CD14-positive monocyte (primary cell): Measurements from ENCODE around the gene PFN3. TPM values are rescaled to one million over a fixed set of nuclear protein-coding genes. Genes with fewer than 3 reads are reported as not detected.

Experiments
- DNase-seq, 3 donors: peaks; one replicate each; pipeline ENCODE4 v3.0.0-alpha.2; 2011 to 2022
- H2AFZ ChIP-seq: 2 replicates; pipeline ENCODE4 v1.6.0; 2012; ENCODE audit warnings: mild to moderate bottlenecking, low read depth, low read length, inconsistent platforms; ENCODE audit not compliant: insufficient read depth, poor library complexity, severe bottlenecking
- H3K27ac ChIP-seq, 2 donors: 1 replicate in 1 of 2; 2 replicates in 1 of 2; pipeline ENCODE4 v1.5.1; 2012 to 2013; ENCODE audit warnings: low read length in 2 of 2, control low read depth in 1 of 2, inconsistent platforms in 1 of 2, low read depth in 1 of 2, mild to moderate bottlenecking in 1 of 2
- H3K27me3 ChIP-seq, 2 donors: one replicate each; pipeline versions ENCODE4 v1.6.0 to v1.6.1; 2011 to 2013; ENCODE audit warnings: low read length in 2 of 2; ENCODE audit not compliant: control insufficient read depth in 2 of 2, insufficient read depth in 2 of 2
- H3K36me3 ChIP-seq, 2 donors: replicated peaks in 1 of 2; 1 replicate in 1 of 2; 2 replicates in 1 of 2; pipeline versions ENCODE4 v1.5.1 to v1.6.1; 2012 to 2013; ENCODE audit warnings: low read length in 2 of 2, control low read depth in 1 of 2, inconsistent platforms in 1 of 2, mild to moderate bottlenecking in 1 of 2; ENCODE audit not compliant: insufficient read depth in 2 of 2, control insufficient read depth in 1 of 2
- H3K4me1 ChIP-seq, 2 donors: 1 replicate in 1 of 2; 2 replicates in 1 of 2; pipeline versions ENCODE4 v1.5.1 to v1.6.1; 2012 to 2013; ENCODE audit warnings: low read length in 2 of 2, control low read depth in 1 of 2, inconsistent platforms in 1 of 2, mild to moderate bottlenecking in 1 of 2, moderate library complexity in 1 of 2; ENCODE audit not compliant: insufficient read depth in 2 of 2, control insufficient read depth in 1 of 2
- H3K4me2 ChIP-seq: replicated peaks from 2 replicates; pipeline ENCODE3; 2012; ENCODE audit warnings: low read length, moderate library complexity, mild to moderate bottlenecking; ENCODE audit not compliant: poor library complexity, severe bottlenecking; ENCODE audit errors: extremely low read depth
- H3K4me3 ChIP-seq, 3 experiments: fragments of 200-600 bp in 1 of 3; sonication (generic) in 1 of 3; replicated peaks in 1 of 3; 1 replicate in 2 of 3; 2 replicates in 1 of 3; pipeline ENCODE4 v1.5.1; 2011 to 2013; ENCODE audit warnings: low read length in 3 of 3, mild to moderate bottlenecking in 3 of 3, control low read depth in 2 of 3, low read depth in 2 of 3, inconsistent platforms in 1 of 3, moderate library complexity in 1 of 3
- H3K79me2 ChIP-seq: 2 replicates; pipeline ENCODE4 v1.6.0; 2012; ENCODE audit warnings: mild to moderate bottlenecking, control low read depth, inconsistent platforms, low read length, moderate library complexity; ENCODE audit not compliant: insufficient read depth
- H3K9ac ChIP-seq: 2 replicates; pipeline ENCODE4 v1.6.0; 2017; ENCODE audit warnings: low read length, mild to moderate bottlenecking; ENCODE audit not compliant: insufficient read depth, poor library complexity, severe bottlenecking
- H3K9me3 ChIP-seq, 2 donors: replicated peaks in 1 of 2; 1 replicate in 1 of 2; 2 replicates in 1 of 2; pipeline versions ENCODE4 v1.5.1 to v1.6.1; 2012 to 2013; ENCODE audit warnings: low read length in 2 of 2, control low read depth in 1 of 2; ENCODE audit not compliant: control insufficient read depth in 1 of 2, insufficient read depth in 1 of 2
- H4K20me1 ChIP-seq: 2 replicates; pipeline ENCODE4 v1.6.0; 2012; ENCODE audit warnings: mild to moderate bottlenecking, low read length, control low read depth, moderate library complexity; ENCODE audit not compliant: insufficient read depth
- H3K27ac Mint-ChIP-seq, 7 donors: one replicate each; pipeline ENCODE4 v1.8.0; 2020; ENCODE audit warnings: mild to moderate bottlenecking in 7 of 7, mixed read lengths in 7 of 7, moderate library complexity in 6 of 7, inconsistent platforms in 2 of 7
- H3K27me3 Mint-ChIP-seq, 3 donors: one replicate each; pipeline ENCODE4 v1.8.0; 2021 to 2022; ENCODE audit warnings: low read depth in 3 of 3, mild to moderate bottlenecking in 3 of 3, mixed read lengths in 3 of 3, moderate library complexity in 3 of 3, inconsistent platforms in 1 of 3
- H3K36me3 Mint-ChIP-seq, 2 donors: one replicate each; pipeline ENCODE4 v1.8.0; 2020; ENCODE audit warnings: mixed read lengths in 2 of 2, inconsistent platforms in 1 of 2, mild to moderate bottlenecking in 1 of 2
- H3K4me1 Mint-ChIP-seq: one replicate; pipeline ENCODE4 v1.8.0; 2020; ENCODE audit warnings: mild to moderate bottlenecking, mixed read lengths
- H3K4me3 Mint-ChIP-seq, 2 donors: one replicate each; pipeline ENCODE4 v1.8.0; 2020; ENCODE audit warnings: mild to moderate bottlenecking in 2 of 2, mixed read lengths in 2 of 2, moderate library complexity in 1 of 2
- H3K9me3 Mint-ChIP-seq, 7 donors: one replicate each; pipeline ENCODE4 v1.8.0; 2020 to 2022; ENCODE audit warnings: mixed read lengths in 7 of 7, mild to moderate bottlenecking in 6 of 7, moderate library complexity in 6 of 7, inconsistent platforms in 2 of 7
- CTCF ChIP-seq: fragments of 200-600 bp; IDR thresholded peaks from one replicate; pipeline ENCODE4 v1.8.0; 2022; ENCODE audit warnings: antibody characterized with exemption, mild to moderate bottlenecking
- WGBS: methylation state at CpG from one replicate; pipeline ENCODE4 v1.1.5; 2013; ENCODE audit warnings: missing lambda C conversion rate; ENCODE audit not compliant: insufficient coverage; 5-methylcytosine and 5-hydroxymethylcytosine counted together
- intact Hi-C, 2 donors: fragments of 100-400 bp; cut with micrococcal nuclease; formaldehyde crosslinking; loops; one replicate each; pipeline versions ENCODE4 v1.15.0 to v1.15.1; 2023
- polyA plus RNA-seq, 3 donors: library from polyadenylated mRNA; depleted of rRNA in 1 of 3; unstranded in 2 of 3; stranded (reverse) in 1 of 3; fragments of 300-500 nt in 2 of 3; fragments of >200 nt in 1 of 3; fragmentation: Illumina TruSeq in 2 of 3; gene quantifications; 1 replicate in 2 of 3; 2 replicates in 1 of 3; pipeline ENCODE4 v1.2.3, GENCODE V29; 2012 to 2021

Gene PFN3
- polyA plus RNA-seq, 3 donors = not detected

DNA sequence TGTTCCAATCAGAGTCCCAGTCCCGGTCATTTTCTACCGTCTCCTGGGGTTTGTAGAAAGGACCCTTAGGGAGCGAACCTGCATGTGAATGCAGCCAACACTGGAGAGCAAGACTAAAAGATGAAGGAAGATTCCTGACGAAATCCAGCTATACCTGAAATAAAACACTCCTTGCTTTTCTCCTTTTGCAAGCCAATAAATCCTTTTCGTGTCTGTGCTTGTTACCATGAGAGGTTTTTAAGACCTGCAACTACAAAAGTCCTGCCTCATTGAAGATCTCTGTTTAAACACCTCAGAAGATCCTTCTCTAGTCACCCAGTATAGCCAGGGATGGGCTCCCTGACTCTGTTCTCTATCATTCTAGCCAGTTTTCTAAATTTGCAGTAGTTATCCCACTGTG is 26.2 kb downstream of the PFN3 start:
- peaks cover 34 to 52% of the 10 kb centered on the region in 2 donors for H3K36me3 Mint-ChIP-seq
- H3K4me1 Mint-ChIP-seq = peaks cover 35% of the 10 kb centered on the region
- H3K9me3 ChIP-seq = no peaks in the 10 kb centered on the region
- H3K4me1 ChIP-seq = peaks cover 24 to 34% of the 10 kb centered on the region in 2 donors
- no peaks in the 10 kb centered on the region for H3K79me2 ChIP-seq
- no peak overlapping the region for H3K27ac Mint-ChIP-seq
- H3K27me3 Mint-ChIP-seq = peaks cover 0 to 14% (median 6%) of the 10 kb centered on the region in 3 donors
- no peak overlapping the region for H3K9ac ChIP-seq
- DNase-seq = no peak
- no peak overlapping the region for H3K4me3 Mint-ChIP-seq
- no peak overlapping the region for H2AFZ ChIP-seq
- H3K4me2 ChIP-seq = no peak overlapping the region
- H3K27me3 ChIP-seq = no peaks in the 10 kb centered on the region
- peaks cover 47% of the 10 kb centered on the region for H4K20me1 ChIP-seq
- peaks cover 42 to 46% of the 10 kb centered on the region in 2 donors for H3K36me3 ChIP-seq
- peaks cover 0 to 5% (median 0%) of the 10 kb centered on the region in 7 donors for H3K9me3 Mint-ChIP-seq
- no peak for TF ChIP-seq CTCF
- 100% methylated on average over 3 of the region's 5 CpGs for WGBS
- H3K27ac ChIP-seq = no peak overlapping the region
- H3K4me3 ChIP-seq = no peak overlapping the region
- intact Hi-C loops = loop anchor here in 1 of 2 donors (10.0 kb wide), 1 partner anchor 691 kb away; no protein-coding TSS in a partner anchor

DNA sequence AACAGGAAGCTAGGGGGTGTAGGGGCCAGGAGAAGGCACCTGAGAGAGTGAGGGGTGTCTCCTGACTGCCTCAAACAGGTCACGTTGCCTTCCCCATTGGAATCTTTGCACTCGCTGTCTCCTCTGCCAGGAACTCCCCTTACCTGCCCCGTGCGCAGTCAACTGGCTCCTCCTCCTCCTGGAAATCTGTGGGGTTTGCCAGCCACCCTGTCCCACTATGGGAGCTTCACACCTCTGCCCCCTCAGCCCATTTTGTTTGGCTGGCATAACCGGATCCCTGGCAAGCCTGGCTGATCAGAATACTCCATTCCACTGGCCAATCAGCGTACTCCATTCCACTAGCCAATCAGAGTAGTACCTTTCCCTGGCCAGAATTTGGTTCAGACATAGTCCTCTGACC is 26.7 kb downstream of the PFN3 start:
- Histone ChIP-seq H2AFZ (no peak overlapping the region), H3K4me3 (no peak overlapping the region), H3K79me2 (no peaks in the 10 kb centered on the region), H4K20me1 (peaks cover 51% of the 10 kb centered on the region), H3K36me3 (peaks cover 46 to 50% of the 10 kb centered on the region in 2 donors), H3K4me2 (no peak overlapping the region), H3K9me3 (no peaks in the 10 kb centered on the region), H3K27ac (no peak overlapping the region), H3K9ac (no peak overlapping the region), H3K4me1 (peaks cover 24 to 38% of the 10 kb centered on the region in 2 donors), H3K27me3 (no peaks in the 10 kb centered on the region)
- DNase-seq = no peak
- H3K27ac Mint-ChIP-seq = no peak overlapping the region
- peaks cover 38% of the 10 kb centered on the region for H3K4me1 Mint-ChIP-seq
- H3K27me3 Mint-ChIP-seq = peaks cover 0 to 14% (median 6%) of the 10 kb centered on the region in 3 donors
- H3K36me3 Mint-ChIP-seq = peaks cover 38 to 56% of the 10 kb centered on the region in 2 donors
- intact Hi-C loops = loop anchor here in 1 of 2 donors (10.0 kb wide), 1 partner anchor 691 kb away; no protein-coding TSS in a partner anchor
- 80% methylated on average over 6 of the region's 6 CpGs for WGBS
- TF ChIP-seq CTCF = no peak
- no peak overlapping the region for H3K4me3 Mint-ChIP-seq
- H3K9me3 Mint-ChIP-seq = peaks cover 0 to 5% (median 0%) of the 10 kb centered on the region in 7 donors
